ENCODE measurements around the gene ACADM.
"Not testable (repeated sequence)": the region's sequence is repeated elsewhere in the genome, so short reads cannot be mapped to it uniquely, and the experiment has no call there.

The ACADM gene

DNA sequence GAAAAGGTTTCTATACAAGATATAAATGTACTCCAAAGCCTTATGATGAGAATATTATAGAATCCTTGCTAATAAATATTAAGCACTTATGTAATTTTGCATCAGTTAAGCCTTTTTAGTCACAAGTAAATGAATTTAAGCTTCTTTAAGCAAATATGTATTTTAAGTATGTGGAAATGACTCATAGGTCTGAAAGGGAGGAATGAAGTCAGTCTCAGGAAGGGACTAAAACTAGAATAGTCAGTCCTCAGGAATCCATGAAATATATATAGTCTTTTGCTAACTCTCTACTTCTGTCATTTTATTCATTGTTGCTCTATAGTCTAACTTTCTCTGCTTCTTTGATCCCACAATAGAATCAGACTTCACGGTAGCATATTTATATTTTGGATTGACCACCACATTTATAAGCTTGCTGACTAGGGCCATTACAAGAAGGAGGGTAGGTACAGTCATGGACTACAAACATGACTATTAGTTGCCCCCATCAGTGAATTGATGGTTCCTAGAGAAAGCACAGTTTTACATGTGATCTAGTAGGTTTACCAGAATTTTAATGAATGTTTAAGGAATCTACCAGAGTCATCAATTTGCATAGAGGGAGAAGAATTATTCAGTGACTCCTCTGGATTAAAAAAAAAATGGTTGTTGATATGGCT is 41.3 kb downstream of the ACADM start:
- H3K27ac ChIP-seq (ENCODE audit: low read depth, low read length) = no peak overlapping the region
- H3K56ac ChIP-seq (ENCODE audit: low read length) = no peak overlapping the region
- H3K9ac ChIP-seq (ENCODE audit: low read length) = no peak overlapping the region

GRCh38 chr1:75768016-75768415 is 43.5 kb downstream of the ACADM start:
- Histone ChIP-seq H3K4me3 (ENCODE audit: low read length) (no peak overlapping the region), H3K18ac (ENCODE audit: low read length) (no peak overlapping the region), H3K4ac (ENCODE audit: low read depth, low read length) (no peak overlapping the region), H3K79me2 (ENCODE audit: control insufficient read depth, insufficient read depth, low read length) (no peaks in the 10 kb centered on the region), H3K27ac (ENCODE audit: low read depth, low read length) (no peak overlapping the region), H3K4me2 (ENCODE audit: low read length) (no peak overlapping the region), H2BK5ac (ENCODE audit: low read length) (no peak overlapping the region), H3K27me3 (ENCODE audit: insufficient read depth, low read length, poor library complexity) (no peaks in the 10 kb centered on the region), H4K5ac (ENCODE audit: low read length) (no peak overlapping the region), H2BK15ac (replicated peaks; ENCODE audit: low read depth) (no peak overlapping the region), H4K8ac (ENCODE audit: low read depth, low read length) (no peak overlapping the region), H2AK5ac (ENCODE audit: low read length) (no peak overlapping the region), H3K79me1 (ENCODE audit: low read length) (no peaks in the 10 kb centered on the region), H3K36me3 (ENCODE audit: control insufficient read depth, insufficient read depth, low read length) (no peaks in the 10 kb centered on the region), H2BK120ac (ENCODE audit: low read depth, low read length) (no peak overlapping the region), H3K4me1 (ENCODE audit: control insufficient read depth, low read depth, low read length) (no peaks in the 10 kb centered on the region), H3K56ac (ENCODE audit: low read length) (no peak overlapping the region), H3K9ac (ENCODE audit: low read length) (no peak overlapping the region), H3K23ac (ENCODE audit: low read length) (no peak overlapping the region)
- DNase-seq = peak; percentile 68
- no CpG with 5 or more reads among the region's 1 CpG for WGBS (ENCODE audit: extremely low coverage, insufficient coverage, low lambda C conversion rate)

More for the DNA sequence above, 41.3 kb downstream of the ACADM start:
- H3K23ac ChIP-seq (ENCODE audit: low read length) = no peak overlapping the region
- no peak overlapping the region for H3K4me2 ChIP-seq (ENCODE audit: low read length)
- H4K5ac ChIP-seq (ENCODE audit: low read length) = no peak overlapping the region
- H3K79me1 ChIP-seq (ENCODE audit: low read length) = no peaks in the 10 kb centered on the region
- no peak overlapping the region for H2BK15ac ChIP-seq (replicated peaks; ENCODE audit: low read depth)
- no peak overlapping the region for H2BK120ac ChIP-seq (ENCODE audit: low read depth, low read length)
- no peak overlapping the region for H4K8ac ChIP-seq (ENCODE audit: low read depth, low read length)
- no peaks in the 10 kb centered on the region for H3K79me2 ChIP-seq (ENCODE audit: control insufficient read depth, insufficient read depth, low read length)
- no peak overlapping the region for H2BK5ac ChIP-seq (ENCODE audit: low read length)
- H3K18ac ChIP-seq (ENCODE audit: low read length) = no peak overlapping the region
- H3K27me3 ChIP-seq (ENCODE audit: insufficient read depth, low read length, poor library complexity) = no peaks in the 10 kb centered on the region
- H3K4me3 ChIP-seq (ENCODE audit: low read length) = no peak overlapping the region
- H3K36me3 ChIP-seq (ENCODE audit: control insufficient read depth, insufficient read depth, low read length) = no peaks in the 10 kb centered on the region
- H3K4ac ChIP-seq (ENCODE audit: low read depth, low read length) = no peak overlapping the region
- no CpG with 5 or more reads among the region's 1 CpG for WGBS (ENCODE audit: extremely low coverage, insufficient coverage, low lambda C conversion rate)
- peak; percentile 37 for DNase-seq
- no peaks in the 10 kb centered on the region for H3K4me1 ChIP-seq (ENCODE audit: control insufficient read depth, low read depth, low read length)
- H2AK5ac ChIP-seq (ENCODE audit: low read length) = no peak overlapping the region

GRCh38 chr1:75770761-75771160 is 46.3 kb downstream of the ACADM start:
- Histone ChIP-seq H3K4ac (ENCODE audit: low read depth, low read length) (no peak overlapping the region), H3K27me3 (ENCODE audit: insufficient read depth, low read length, poor library complexity) (no peaks in the 10 kb centered on the region), H3K4me1 (ENCODE audit: control insufficient read depth, low read depth, low read length) (no peaks in the 10 kb centered on the region), H3K23ac (ENCODE audit: low read length) (no peak overlapping the region), H3K27ac (ENCODE audit: low read depth, low read length) (no peak overlapping the region), H3K79me2 (ENCODE audit: control insufficient read depth, insufficient read depth, low read length) (no peaks in the 10 kb centered on the region), H3K36me3 (ENCODE audit: control insufficient read depth, insufficient read depth, low read length) (no peaks in the 10 kb centered on the region), H2AK5ac (ENCODE audit: low read length) (no peak overlapping the region), H3K4me2 (ENCODE audit: low read length) (no peak overlapping the region), H2BK5ac (ENCODE audit: low read length) (no peak overlapping the region), H4K8ac (ENCODE audit: low read depth, low read length) (no peak overlapping the region), H4K5ac (ENCODE audit: low read length) (no peak overlapping the region), H3K18ac (ENCODE audit: low read length) (no peak overlapping the region), H3K9ac (ENCODE audit: low read length) (no peak overlapping the region), H2BK120ac (ENCODE audit: low read depth, low read length) (no peak overlapping the region), H2BK15ac (replicated peaks; ENCODE audit: low read depth) (no peak overlapping the region), H3K4me3 (ENCODE audit: low read length) (no peak overlapping the region), H3K56ac (ENCODE audit: low read length) (no peak overlapping the region), H3K79me1 (ENCODE audit: low read length) (no peaks in the 10 kb centered on the region)
- no CpG with 5 or more reads among the region's 1 CpG for WGBS (ENCODE audit: extremely low coverage, insufficient coverage, low lambda C conversion rate)
- no peak for DNase-seq

GRCh38 chr1:75771978-75772377 is 47.5 kb downstream of the ACADM start:
- no peak for DNase-seq
- H3K9ac ChIP-seq (ENCODE audit: low read length) = no peak overlapping the region
- no CpG with 5 or more reads among the region's 3 CpGs for WGBS (ENCODE audit: extremely low coverage, insufficient coverage, low lambda C conversion rate)

DNA sequence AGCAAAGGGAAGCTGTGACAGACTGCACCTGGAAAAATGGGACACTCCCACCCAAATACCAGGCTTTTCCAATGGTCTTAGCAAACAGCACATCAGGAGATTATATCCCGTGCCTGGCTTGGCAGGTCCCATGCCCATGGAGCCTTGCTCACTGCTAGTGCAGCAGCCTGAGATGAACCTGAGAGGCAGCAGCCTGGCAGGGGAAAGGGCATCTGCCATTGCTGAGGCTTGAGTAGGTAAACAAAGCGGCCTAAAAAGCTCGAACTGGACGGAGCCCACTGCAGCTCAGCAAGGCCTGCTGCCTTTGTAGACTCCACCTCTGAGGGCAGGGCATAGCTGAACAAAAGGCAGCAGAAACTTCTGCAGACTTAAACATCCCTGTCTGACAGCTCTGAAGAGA is 53.3 kb downstream of the ACADM start:
- H3K79me2 ChIP-seq (ENCODE audit: control insufficient read depth, insufficient read depth, low read length); H2AK5ac ChIP-seq (ENCODE audit: low read length); DNase-seq; H3K4me1 ChIP-seq (ENCODE audit: control insufficient read depth, low read depth, low read length); H3K9ac ChIP-seq (ENCODE audit: low read length); H2BK15ac ChIP-seq (replicated peaks; ENCODE audit: low read depth); H3K23ac ChIP-seq (ENCODE audit: low read length); H4K5ac ChIP-seq (ENCODE audit: low read length); H3K18ac ChIP-seq (ENCODE audit: low read length); H4K8ac ChIP-seq (ENCODE audit: low read depth, low read length); H3K4me3 ChIP-seq (ENCODE audit: low read length); H3K27ac ChIP-seq (ENCODE audit: low read depth, low read length); H2BK120ac ChIP-seq (ENCODE audit: low read depth, low read length); H2BK5ac ChIP-seq (ENCODE audit: low read length); H3K4ac ChIP-seq (ENCODE audit: low read depth, low read length); H3K27me3 ChIP-seq (ENCODE audit: insufficient read depth, low read length, poor library complexity); H3K4me2 ChIP-seq (ENCODE audit: low read length); H3K36me3 ChIP-seq (ENCODE audit: control insufficient read depth, insufficient read depth, low read length); H3K79me1 ChIP-seq (ENCODE audit: low read length); H3K56ac ChIP-seq (ENCODE audit: low read length): not testable (repeated sequence)
- no CpG with 5 or more reads among the region's 4 CpGs for WGBS (ENCODE audit: extremely low coverage, insufficient coverage, low lambda C conversion rate)

More at GRCh38 chr1:75771978-75772377, 47.5 kb downstream of the ACADM start:
- no peaks in the 10 kb centered on the region for H3K4me1 ChIP-seq (ENCODE audit: control insufficient read depth, low read depth, low read length)
- no peak overlapping the region for H2BK120ac ChIP-seq (ENCODE audit: low read depth, low read length)
- H3K27ac ChIP-seq (ENCODE audit: low read depth, low read length) = no peak overlapping the region
- no peak overlapping the region for H2BK5ac ChIP-seq (ENCODE audit: low read length)
- no peaks in the 10 kb centered on the region for H3K36me3 ChIP-seq (ENCODE audit: control insufficient read depth, insufficient read depth, low read length)
- H4K5ac ChIP-seq (ENCODE audit: low read length) = no peak overlapping the region
- H4K8ac ChIP-seq (ENCODE audit: low read depth, low read length) = no peak overlapping the region
- no peaks in the 10 kb centered on the region for H3K27me3 ChIP-seq (ENCODE audit: insufficient read depth, low read length, poor library complexity)
- H3K56ac ChIP-seq (ENCODE audit: low read length) = no peak overlapping the region
- no peak overlapping the region for H3K4me3 ChIP-seq (ENCODE audit: low read length)
- H3K79me1 ChIP-seq (ENCODE audit: low read length) = no peaks in the 10 kb centered on the region
- H3K79me2 ChIP-seq (ENCODE audit: control insufficient read depth, insufficient read depth, low read length) = no peaks in the 10 kb centered on the region
- no peak overlapping the region for H3K4me2 ChIP-seq (ENCODE audit: low read length)
- no peak overlapping the region for H2AK5ac ChIP-seq (ENCODE audit: low read length)
- H3K4ac ChIP-seq (ENCODE audit: low read depth, low read length) = no peak overlapping the region
- no peak overlapping the region for H2BK15ac ChIP-seq (replicated peaks; ENCODE audit: low read depth)
- H3K23ac ChIP-seq (ENCODE audit: low read length) = no peak overlapping the region
- no peak overlapping the region for H3K18ac ChIP-seq (ENCODE audit: low read length)

- H3K27ac ChIP-seq (ENCODE audit: low read depth, low read length); H4K5ac ChIP-seq (ENCODE audit: low read length); H2AK5ac ChIP-seq (ENCODE audit: low read length); H2BK120ac ChIP-seq (ENCODE audit: low read depth, low read length); H3K18ac ChIP-seq (ENCODE audit: low read length); H3K36me3 ChIP-seq (ENCODE audit: control insufficient read depth, insufficient read depth, low read length); H3K23ac ChIP-seq (ENCODE audit: low read length); H3K4me3 ChIP-seq (ENCODE audit: low read length); H4K8ac ChIP-seq (ENCODE audit: low read depth, low read length); H3K4me1 ChIP-seq (ENCODE audit: control insufficient read depth, low read depth, low read length); H3K4ac ChIP-seq (ENCODE audit: low read depth, low read length); H3K79me1 ChIP-seq (ENCODE audit: low read length); H3K4me2 ChIP-seq (ENCODE audit: low read length); H3K56ac ChIP-seq (ENCODE audit: low read length); H3K9ac ChIP-seq (ENCODE audit: low read length); H3K27me3 ChIP-seq (ENCODE audit: insufficient read depth, low read length, poor library complexity); H3K79me2 ChIP-seq (ENCODE audit: control insufficient read depth, insufficient read depth, low read length); H2BK15ac ChIP-seq (replicated peaks; ENCODE audit: low read depth); DNase-seq; H2BK5ac ChIP-seq (ENCODE audit: low read length): not testable (repeated sequence)
- 100% methylated on average over 4 of the region's 5 CpGs for WGBS (ENCODE audit: extremely low coverage, insufficient coverage, low lambda C conversion rate)
Measured at GRCh38 chr1:75778694-75779093, 54.2 kb downstream of the ACADM start.

Measured in mesendoderm (in vitro differentiated cells).